Progenitor cell of endocrine pancreas (in vitro differentiated cells): ENCODE results near the gene ACSL4. TPM values are rescaled to one million over a fixed set of nuclear protein-coding genes. Genes with fewer than 3 reads are reported as not detected.

Experiments used
- DNase-seq: peaks from one replicate; pipeline ENCODE4 v3.0.0; 2021; ENCODE audit warnings: low spot score; ENCODE audit not compliant: unreplicated experiment
- H3K27ac Mint-ChIP-seq: 2 replicates; pipeline ENCODE4 v1.8.0; 2021; ENCODE audit warnings: mild to moderate bottlenecking, moderate library complexity, mixed read lengths
- H3K27me3 Mint-ChIP-seq: 2 replicates; pipeline ENCODE4 v1.8.0; 2021; ENCODE audit warnings: mixed read lengths
- H3K36me3 Mint-ChIP-seq: 2 replicates; pipeline ENCODE4 v1.8.0; 2022; ENCODE audit warnings: mixed read lengths; ENCODE audit not compliant: insufficient read depth
- H3K4me1 Mint-ChIP-seq: 2 replicates; pipeline ENCODE4 v1.8.0; 2021; ENCODE audit warnings: low read depth, mixed read lengths
- H3K4me3 Mint-ChIP-seq: 2 replicates; pipeline ENCODE4 v1.8.0; 2021; ENCODE audit warnings: low read depth, mild to moderate bottlenecking, moderate library complexity, mixed read lengths
- H3K9me3 Mint-ChIP-seq: 2 replicates; pipeline ENCODE4 v1.8.0; 2021; ENCODE audit warnings: low read depth, mixed read lengths
- total RNA-seq: library from RNA; stranded (reverse); gene quantifications from 2 replicates; pipeline ENCODE4 v1.2.1, GENCODE V29; 2021
- TF ChIP-seq, protein P1 (sequence below): fragments of 200-600 bp; sonication (generic); IDR thresholded peaks from one replicate; pipeline ENCODE4 v1.5.0; 2021; ENCODE audit warnings: antibody characterized with exemption, mild to moderate bottlenecking; ENCODE audit not compliant: unreplicated experiment

Gene ACSL4
- total RNA-seq, 1 donor from 2014 or later: 44.9 TPM

DNA sequence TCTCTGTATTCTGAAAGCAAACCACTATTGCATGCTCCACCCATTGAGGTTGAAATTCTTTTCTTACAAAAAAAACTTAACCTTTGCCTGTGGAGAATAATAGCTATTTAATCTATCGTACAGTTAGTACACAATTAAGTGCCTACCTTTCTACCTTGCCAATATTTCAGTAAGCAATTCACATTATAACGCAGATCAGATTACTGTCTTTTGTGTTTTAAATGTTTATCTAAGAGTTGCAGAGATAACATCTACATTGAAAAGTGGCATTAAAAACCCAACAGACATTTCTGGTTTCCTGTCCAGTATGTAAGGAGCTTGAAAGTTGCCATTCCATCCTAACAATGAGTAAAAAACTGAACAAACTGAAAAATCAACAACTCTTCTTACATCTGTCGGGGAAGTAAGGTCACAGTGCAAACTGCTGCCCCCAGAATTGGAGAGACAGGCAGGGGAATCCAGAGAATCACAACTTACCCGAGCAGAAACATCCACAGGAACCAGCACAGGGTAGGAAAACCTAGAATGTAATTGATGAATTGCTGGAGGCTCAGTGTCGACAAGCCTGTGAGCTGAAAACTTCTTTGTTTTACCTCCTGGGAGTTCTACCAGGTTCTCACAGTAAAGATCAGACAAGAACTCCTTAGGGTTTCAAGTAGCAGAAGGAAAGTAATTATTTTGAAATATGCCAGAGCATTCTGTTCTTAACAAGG is 27.3 kb upstream of the ACSL4 start:
- no peak for DNase-seq
- H3K4me1 Mint-ChIP-seq: peaks cover 20% of the 10 kb centered on the region
- peak overlapping the region; percentile 58 for H3K27ac Mint-ChIP-seq
- TF ChIP-seq, protein P1, sequence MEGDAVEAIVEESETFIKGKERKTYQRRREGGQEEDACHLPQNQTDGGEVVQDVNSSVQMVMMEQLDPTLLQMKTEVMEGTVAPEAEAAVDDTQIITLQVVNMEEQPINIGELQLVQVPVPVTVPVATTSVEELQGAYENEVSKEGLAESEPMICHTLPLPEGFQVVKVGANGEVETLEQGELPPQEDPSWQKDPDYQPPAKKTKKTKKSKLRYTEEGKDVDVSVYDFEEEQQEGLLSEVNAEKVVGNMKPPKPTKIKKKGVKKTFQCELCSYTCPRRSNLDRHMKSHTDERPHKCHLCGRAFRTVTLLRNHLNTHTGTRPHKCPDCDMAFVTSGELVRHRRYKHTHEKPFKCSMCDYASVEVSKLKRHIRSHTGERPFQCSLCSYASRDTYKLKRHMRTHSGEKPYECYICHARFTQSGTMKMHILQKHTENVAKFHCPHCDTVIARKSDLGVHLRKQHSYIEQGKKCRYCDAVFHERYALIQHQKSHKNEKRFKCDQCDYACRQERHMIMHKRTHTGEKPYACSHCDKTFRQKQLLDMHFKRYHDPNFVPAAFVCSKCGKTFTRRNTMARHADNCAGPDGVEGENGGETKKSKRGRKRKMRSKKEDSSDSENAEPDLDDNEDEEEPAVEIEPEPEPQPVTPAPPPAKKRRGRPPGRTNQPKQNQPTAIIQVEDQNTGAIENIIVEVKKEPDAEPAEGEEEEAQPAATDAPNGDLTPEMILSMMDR: no peak
- no peak overlapping the region for H3K4me3 Mint-ChIP-seq
- H3K36me3 Mint-ChIP-seq: peaks cover 2% of the 10 kb centered on the region
- peaks cover 16% of the 10 kb centered on the region for H3K9me3 Mint-ChIP-seq
- no peaks in the 10 kb centered on the region for H3K27me3 Mint-ChIP-seq

DNA sequence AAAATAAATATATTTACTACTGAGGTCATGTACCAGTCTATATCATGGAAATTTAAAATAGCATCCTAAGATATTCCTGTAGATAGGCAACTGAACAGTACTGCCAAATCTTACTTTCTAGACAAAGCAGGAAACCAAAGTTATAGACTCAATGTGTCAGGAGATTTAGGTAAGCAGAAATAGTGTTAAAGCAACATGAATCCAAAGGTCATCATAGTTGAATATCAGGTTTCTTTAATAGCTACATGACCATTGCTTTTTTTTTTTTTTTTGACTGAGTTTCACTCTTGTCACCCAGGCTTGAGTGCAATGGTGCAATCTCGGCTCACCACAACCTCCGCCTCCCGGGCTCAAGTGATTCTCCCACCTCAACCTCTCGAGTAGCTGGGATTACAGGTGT is 20.2 kb upstream of the ACSL4 start:
- TF ChIP-seq, protein P1: no peak
- Mint-ChIP-seq H3K27me3 (no peaks in the 10 kb centered on the region), H3K9me3 (peaks cover 24% of the 10 kb centered on the region), H3K4me1 (peaks cover 7% of the 10 kb centered on the region), H3K4me3 (no peak overlapping the region), H3K36me3 (peaks cover 3% of the 10 kb centered on the region), H3K27ac (no peak overlapping the region)
- no peak for DNase-seq

DNA sequence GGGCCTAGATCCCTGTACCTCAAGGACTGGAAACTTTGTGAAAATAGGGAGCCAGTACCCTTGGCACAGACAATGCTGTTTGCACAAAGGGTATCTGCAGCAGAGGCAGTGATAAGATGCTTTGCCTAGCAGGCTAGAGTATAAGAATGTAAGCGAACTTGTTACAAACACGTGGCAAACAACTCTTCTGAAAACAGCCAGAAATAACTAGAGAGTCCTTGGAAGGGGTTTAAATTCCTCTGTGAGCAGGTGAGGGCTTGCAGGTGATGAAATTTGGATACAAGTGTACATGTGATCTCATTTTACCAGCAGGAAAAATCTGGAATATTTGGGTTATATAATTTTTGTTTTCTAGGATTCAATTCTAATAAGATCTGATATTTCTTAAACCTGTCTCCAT is 18.6 kb upstream of the ACSL4 start:
- Mint-ChIP-seq H3K36me3 (peaks cover 3% of the 10 kb centered on the region), H3K9me3 (peaks cover 21% of the 10 kb centered on the region), H3K4me1 (peaks cover 7% of the 10 kb centered on the region), H3K4me3 (no peak overlapping the region), H3K27ac (no peak overlapping the region), H3K27me3 (no peaks in the 10 kb centered on the region)
- TF ChIP-seq, protein P1: no peak
- no peak for DNase-seq

DNA sequence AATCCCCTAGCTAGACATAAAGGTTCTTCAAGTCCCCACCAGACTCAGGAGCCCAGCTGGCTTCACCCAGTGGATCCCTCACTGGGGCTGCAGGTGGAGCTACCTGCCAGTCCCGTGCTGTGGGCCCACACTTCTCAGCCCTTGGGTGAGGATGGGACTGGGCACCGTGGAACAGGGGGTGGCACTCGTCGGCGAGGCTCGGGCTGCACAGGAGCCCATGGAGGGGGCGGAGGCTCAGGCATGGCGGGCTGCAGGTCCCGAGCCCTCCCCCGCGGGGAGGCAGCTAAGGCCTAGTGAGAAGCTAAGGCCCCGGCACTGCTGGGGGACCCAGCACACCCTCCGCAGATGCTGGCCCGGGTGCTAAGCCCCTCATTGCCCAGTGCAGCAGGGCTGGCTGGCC is 16.1 kb upstream of the ACSL4 start:
- Mint-ChIP-seq H3K4me3 (no peak overlapping the region), H3K27ac (no peak overlapping the region), H3K4me1 (peaks cover 7% of the 10 kb centered on the region), H3K27me3 (no peaks in the 10 kb centered on the region), H3K9me3 (no peaks in the 10 kb centered on the region), H3K36me3 (no peaks in the 10 kb centered on the region)
- TF ChIP-seq, protein P1: no peak
- no peak for DNase-seq

DNA sequence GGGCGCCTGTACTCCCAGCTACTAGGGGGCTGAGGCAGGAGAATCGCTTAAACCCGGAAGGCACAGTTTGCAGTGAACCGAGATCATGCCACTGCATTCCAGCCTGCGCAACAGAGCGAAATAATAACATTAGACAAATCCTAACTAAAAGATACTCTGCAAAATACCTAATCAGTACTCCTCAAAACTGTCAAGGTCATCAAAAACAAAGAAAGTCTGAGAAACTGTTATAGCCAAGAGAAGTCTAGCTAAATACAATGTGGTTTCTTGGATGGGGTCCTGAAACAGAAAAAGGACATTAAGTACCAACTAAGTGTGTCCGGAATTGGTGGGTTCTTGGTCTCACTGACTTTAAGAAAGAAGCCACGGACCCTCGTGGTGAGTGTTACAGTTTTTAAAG is 14.6 kb upstream of the ACSL4 start:
- TF ChIP-seq, protein P1: no peak
- no peak for DNase-seq
- peaks cover 7% of the 10 kb centered on the region for H3K4me1 Mint-ChIP-seq
- H3K36me3 Mint-ChIP-seq: no peaks in the 10 kb centered on the region
- no peak overlapping the region for H3K27ac Mint-ChIP-seq
- H3K9me3 Mint-ChIP-seq: no peaks in the 10 kb centered on the region
- no peaks in the 10 kb centered on the region for H3K27me3 Mint-ChIP-seq
- no peak overlapping the region for H3K4me3 Mint-ChIP-seq
